ENCODE measurements around the gene GRAMD1C.

The GRAMD1C gene

GRCh38 chr3:113852506-113852905 is 13.9 kb downstream of the GRAMD1C start:
- DNase-seq (ENCODE audit: low read depth), result no peak
- no peak overlapping the region for H3K4me3 ChIP-seq (ENCODE audit: low read depth, low read length)
- no peak for TF ChIP-seq CTCF (IDR thresholded peaks at IDR 0.05; ENCODE audit: insufficient read depth, low read depth, low read length, missing control alignments)

- DNase-seq (ENCODE audit: low read depth), result no peak
- no peak for TF ChIP-seq CTCF (IDR thresholded peaks at IDR 0.05; ENCODE audit: insufficient read depth, low read depth, low read length, missing control alignments)
These were observed 28.9 kb downstream of the GRAMD1C start for GRCh38 chr3:113867506-113867905.

GRCh38 chr3:113873293-113873692 is 34.7 kb downstream of the GRAMD1C start:
- no peak for TF ChIP-seq CTCF (IDR thresholded peaks at IDR 0.05; ENCODE audit: insufficient read depth, low read depth, low read length, missing control alignments)
- no peak for DNase-seq (ENCODE audit: low read depth)
- H3K4me3 ChIP-seq (ENCODE audit: low read depth, low read length), result no peak overlapping the region

More at GRCh38 chr3:113867506-113867905, 28.9 kb downstream of the GRAMD1C start:
- no peak overlapping the region for H3K4me3 ChIP-seq (ENCODE audit: low read depth, low read length)

GRCh38 chr3:113873814-113874526 is 35.4 kb downstream of the GRAMD1C start:
- DNase-seq (ENCODE audit: low read depth), result no peak
- no peak overlapping the region for H3K4me3 ChIP-seq (ENCODE audit: low read depth, low read length)
- no peak for TF ChIP-seq CTCF (IDR thresholded peaks at IDR 0.05; ENCODE audit: insufficient read depth, low read depth, low read length, missing control alignments)

- no peak overlapping the region for H3K4me3 ChIP-seq (ENCODE audit: low read depth, low read length)
- no peak for TF ChIP-seq CTCF (IDR thresholded peaks at IDR 0.05; ENCODE audit: insufficient read depth, low read depth, low read length, missing control alignments)
- DNase-seq (ENCODE audit: low read depth), result no peak
These were observed 39.8 kb downstream of the GRAMD1C start for GRCh38 chr3:113878403-113878802.

GRCh38 chr3:113885050-113885449 is 46.5 kb downstream of the GRAMD1C start:
- no peak for DNase-seq (ENCODE audit: low read depth)

More at GRCh38 chr3:113885050-113885449, 46.5 kb downstream of the GRAMD1C start:
- no peak overlapping the region for H3K4me3 ChIP-seq (ENCODE audit: low read depth, low read length)
- TF ChIP-seq CTCF (IDR thresholded peaks at IDR 0.05; ENCODE audit: insufficient read depth, low read depth, low read length, missing control alignments), result no peak
